Body of pancreas (tissue), 4 donors: ENCODE measurements around the gene COX4I2.

ENCODE experiments used
- POLR2A ChIP-seq, 3 donors: fragments of 450-650 bp; IDR thresholded peaks; one replicate each; pipeline ENCODE4 v1.6.1; 2016; ENCODE audit warnings: antibody characterized with exemption in 3 of 3, mild to moderate bottlenecking in 2 of 3
- TF ChIP-seq, protein P1 (sequence below), 7 experiments: fragments of 450-650 bp in 4 of 7; fragments of 200-600 bp in 3 of 7; sonication (generic) in 3 of 7; IDR thresholded peaks; one replicate each; pipeline ENCODE4 v1.5.1; 2016 to 2019; ENCODE audit warnings: antibody characterized with exemption in 7 of 7

GRCh38 chr20:31607640-31608250, 30.0 kb upstream of the COX4I2 start:
- TF ChIP-seq, protein P1, sequence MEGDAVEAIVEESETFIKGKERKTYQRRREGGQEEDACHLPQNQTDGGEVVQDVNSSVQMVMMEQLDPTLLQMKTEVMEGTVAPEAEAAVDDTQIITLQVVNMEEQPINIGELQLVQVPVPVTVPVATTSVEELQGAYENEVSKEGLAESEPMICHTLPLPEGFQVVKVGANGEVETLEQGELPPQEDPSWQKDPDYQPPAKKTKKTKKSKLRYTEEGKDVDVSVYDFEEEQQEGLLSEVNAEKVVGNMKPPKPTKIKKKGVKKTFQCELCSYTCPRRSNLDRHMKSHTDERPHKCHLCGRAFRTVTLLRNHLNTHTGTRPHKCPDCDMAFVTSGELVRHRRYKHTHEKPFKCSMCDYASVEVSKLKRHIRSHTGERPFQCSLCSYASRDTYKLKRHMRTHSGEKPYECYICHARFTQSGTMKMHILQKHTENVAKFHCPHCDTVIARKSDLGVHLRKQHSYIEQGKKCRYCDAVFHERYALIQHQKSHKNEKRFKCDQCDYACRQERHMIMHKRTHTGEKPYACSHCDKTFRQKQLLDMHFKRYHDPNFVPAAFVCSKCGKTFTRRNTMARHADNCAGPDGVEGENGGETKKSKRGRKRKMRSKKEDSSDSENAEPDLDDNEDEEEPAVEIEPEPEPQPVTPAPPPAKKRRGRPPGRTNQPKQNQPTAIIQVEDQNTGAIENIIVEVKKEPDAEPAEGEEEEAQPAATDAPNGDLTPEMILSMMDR (IDR thresholded peaks at IDR 0.05) = no peak
- no peak for TF ChIP-seq POLR2A (IDR thresholded peaks at IDR 0.05)
